ENCODE data around the gene GRM5.

DNA sequence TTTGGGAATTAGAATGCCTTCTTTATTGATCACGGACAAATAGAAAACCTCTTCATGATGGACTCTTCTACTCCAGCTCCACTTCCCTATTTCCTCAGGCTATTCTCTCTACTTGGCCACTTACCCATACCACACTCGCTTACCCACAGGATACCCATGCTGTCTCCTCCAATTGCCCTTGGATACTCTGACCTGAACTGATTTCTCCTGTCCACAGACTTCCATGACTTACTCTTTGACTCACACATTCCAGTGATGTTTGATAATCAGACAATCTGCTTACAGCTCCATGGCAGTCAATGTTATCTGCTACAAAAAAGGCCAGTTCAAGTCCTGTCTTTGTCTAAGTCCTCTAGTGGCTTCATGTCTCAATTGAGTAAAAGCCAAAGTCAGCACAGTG lies 436.3 kb downstream of the GRM5 start:
- TF ChIP-seq, protein P1, sequence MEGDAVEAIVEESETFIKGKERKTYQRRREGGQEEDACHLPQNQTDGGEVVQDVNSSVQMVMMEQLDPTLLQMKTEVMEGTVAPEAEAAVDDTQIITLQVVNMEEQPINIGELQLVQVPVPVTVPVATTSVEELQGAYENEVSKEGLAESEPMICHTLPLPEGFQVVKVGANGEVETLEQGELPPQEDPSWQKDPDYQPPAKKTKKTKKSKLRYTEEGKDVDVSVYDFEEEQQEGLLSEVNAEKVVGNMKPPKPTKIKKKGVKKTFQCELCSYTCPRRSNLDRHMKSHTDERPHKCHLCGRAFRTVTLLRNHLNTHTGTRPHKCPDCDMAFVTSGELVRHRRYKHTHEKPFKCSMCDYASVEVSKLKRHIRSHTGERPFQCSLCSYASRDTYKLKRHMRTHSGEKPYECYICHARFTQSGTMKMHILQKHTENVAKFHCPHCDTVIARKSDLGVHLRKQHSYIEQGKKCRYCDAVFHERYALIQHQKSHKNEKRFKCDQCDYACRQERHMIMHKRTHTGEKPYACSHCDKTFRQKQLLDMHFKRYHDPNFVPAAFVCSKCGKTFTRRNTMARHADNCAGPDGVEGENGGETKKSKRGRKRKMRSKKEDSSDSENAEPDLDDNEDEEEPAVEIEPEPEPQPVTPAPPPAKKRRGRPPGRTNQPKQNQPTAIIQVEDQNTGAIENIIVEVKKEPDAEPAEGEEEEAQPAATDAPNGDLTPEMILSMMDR (IDR thresholded peaks at IDR 0.05; ENCODE audit: low read depth, low read length, missing input control), result no peak
- TF ChIP-seq RAD21 (IDR thresholded peaks at IDR 0.05) (no peak), TAF1 (conservative IDR thresholded peaks at IDR 0.05) (no peak), JUND (IDR thresholded peaks at IDR 0.05) (no peak), FOXA1 (IDR thresholded peaks at IDR 0.05) (no peak)
- TF ChIP-seq, protein P2, sequence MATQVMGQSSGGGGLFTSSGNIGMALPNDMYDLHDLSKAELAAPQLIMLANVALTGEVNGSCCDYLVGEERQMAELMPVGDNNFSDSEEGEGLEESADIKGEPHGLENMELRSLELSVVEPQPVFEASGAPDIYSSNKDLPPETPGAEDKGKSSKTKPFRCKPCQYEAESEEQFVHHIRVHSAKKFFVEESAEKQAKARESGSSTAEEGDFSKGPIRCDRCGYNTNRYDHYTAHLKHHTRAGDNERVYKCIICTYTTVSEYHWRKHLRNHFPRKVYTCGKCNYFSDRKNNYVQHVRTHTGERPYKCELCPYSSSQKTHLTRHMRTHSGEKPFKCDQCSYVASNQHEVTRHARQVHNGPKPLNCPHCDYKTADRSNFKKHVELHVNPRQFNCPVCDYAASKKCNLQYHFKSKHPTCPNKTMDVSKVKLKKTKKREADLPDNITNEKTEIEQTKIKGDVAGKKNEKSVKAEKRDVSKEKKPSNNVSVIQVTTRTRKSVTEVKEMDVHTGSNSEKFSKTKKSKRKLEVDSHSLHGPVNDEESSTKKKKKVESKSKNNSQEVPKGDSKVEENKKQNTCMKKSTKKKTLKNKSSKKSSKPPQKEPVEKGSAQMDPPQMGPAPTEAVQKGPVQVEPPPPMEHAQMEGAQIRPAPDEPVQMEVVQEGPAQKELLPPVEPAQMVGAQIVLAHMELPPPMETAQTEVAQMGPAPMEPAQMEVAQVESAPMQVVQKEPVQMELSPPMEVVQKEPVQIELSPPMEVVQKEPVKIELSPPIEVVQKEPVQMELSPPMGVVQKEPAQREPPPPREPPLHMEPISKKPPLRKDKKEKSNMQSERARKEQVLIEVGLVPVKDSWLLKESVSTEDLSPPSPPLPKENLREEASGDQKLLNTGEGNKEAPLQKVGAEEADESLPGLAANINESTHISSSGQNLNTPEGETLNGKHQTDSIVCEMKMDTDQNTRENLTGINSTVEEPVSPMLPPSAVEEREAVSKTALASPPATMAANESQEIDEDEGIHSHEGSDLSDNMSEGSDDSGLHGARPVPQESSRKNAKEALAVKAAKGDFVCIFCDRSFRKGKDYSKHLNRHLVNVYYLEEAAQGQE (IDR thresholded peaks at IDR 0.05), result no peak
- TF ChIP-seq, protein P3, sequence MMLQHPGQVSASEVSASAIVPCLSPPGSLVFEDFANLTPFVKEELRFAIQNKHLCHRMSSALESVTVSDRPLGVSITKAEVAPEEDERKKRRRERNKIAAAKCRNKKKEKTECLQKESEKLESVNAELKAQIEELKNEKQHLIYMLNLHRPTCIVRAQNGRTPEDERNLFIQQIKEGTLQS (IDR thresholded peaks at IDR 0.05), result no peak
